ENCODE results near the gene RNF123.
"Not testable (repeated sequence)": the region's sequence is repeated elsewhere in the genome, so short reads cannot be mapped to it uniquely, and the experiment has no call there.

Gene RNF123

DNA sequence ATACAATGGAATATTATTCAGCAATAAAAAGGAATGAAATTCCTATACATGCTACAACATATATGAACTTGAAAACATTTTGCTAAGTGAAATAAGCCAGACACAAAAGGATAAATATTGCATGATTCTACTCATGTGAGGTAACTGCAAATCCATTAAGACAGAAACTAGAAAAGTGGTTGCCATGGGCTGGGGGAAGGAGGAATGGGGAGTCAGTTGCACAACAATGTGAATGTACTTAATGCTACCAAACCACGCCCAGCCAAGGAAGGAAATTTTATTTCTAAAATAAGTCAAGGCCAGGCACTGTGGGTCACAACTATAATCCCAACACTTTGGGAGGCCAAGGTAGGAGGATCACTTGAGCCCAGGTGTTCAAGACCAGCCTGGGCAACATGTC, 44.2 kb downstream of the RNF123 start:
- in situ Hi-C loops (cut with MboI; ENCODE audit: low sequenced_read_pairs), result no loop called here

GRCh38 chr3:49734752-49735151, 45.4 kb downstream of the RNF123 start:
- in situ Hi-C loops (cut with MboI; ENCODE audit: low sequenced_read_pairs), result no loop called here

- in situ Hi-C loops (cut with MboI; ENCODE audit: low sequenced_read_pairs), result no loop called here
These were observed 48.8 kb downstream of the RNF123 start for GRCh38 chr3:49738067-49738713.

- in situ Hi-C loops (cut with MboI; ENCODE audit: low sequenced_read_pairs), result no loop called here
These were observed 51.1 kb downstream of the RNF123 start for GRCh38 chr3:49740427-49740826.

- in situ Hi-C loops (cut with MboI; ENCODE audit: low sequenced_read_pairs), result no loop called here
These were observed 56.6 kb downstream of the RNF123 start for GRCh38 chr3:49745986-49746385.

DNA sequence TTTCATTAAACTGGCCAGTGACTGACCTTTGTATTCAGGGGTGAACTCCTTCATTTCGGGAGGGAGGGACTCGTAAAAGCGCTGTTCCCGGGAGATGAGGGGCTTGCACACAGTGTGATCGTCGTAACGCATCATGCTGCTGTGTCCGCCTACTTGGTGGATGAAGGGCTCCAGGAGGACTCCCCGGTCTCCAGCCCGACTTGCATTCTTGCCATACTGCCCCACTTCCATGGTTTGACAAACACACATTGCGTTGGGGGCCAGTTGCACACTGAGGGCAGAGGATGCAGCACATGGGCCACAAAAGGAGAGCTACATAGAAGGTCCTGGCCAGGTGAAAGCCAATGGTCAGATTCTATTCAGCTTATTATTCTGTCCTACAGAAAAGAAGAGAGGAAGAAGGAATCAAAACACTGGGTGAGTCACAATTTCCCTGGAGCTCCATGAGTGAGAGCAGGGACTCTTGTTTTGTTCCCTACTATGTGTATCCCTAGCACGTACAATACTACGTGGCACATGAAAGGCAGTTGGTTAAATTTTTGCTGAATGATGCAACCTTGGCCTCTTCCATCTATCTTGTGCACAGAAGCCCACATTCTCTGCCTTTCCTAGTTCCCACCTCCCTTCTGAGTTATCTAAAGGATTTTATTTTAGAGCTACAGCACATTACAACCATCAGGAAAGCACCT, 58.6 kb downstream of the RNF123 start:
- in situ Hi-C loops (cut with MboI; ENCODE audit: low sequenced_read_pairs), result no loop called here

DNA sequence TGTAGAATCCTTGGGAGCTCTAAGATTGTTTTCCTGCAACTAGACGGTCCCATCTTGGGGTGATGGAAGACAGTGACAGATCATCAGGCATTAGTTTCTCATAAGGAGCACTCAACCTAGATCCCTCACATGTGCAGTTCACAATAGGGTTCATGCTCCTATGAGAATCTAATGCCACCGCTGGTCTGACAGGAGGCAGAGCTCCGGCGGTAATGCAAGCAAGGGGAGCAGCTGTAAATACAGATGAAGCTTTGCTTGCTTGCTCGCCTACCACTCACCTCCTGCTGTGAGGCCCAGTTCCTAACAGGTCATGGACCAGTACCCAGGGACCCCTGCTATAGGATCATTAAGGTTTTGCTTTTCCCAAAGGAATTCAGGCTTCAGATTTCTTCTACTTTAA, 59.5 kb downstream of the RNF123 start:
- in situ Hi-C loops (cut with MboI; ENCODE audit: low sequenced_read_pairs), result not testable (repeated sequence)

GRCh38 chr3:49750056-49750455, 60.7 kb downstream of the RNF123 start:
- in situ Hi-C loops (cut with MboI; ENCODE audit: low sequenced_read_pairs), result no loop called here

GRCh38 chr3:49751501-49751900, 62.1 kb downstream of the RNF123 start:
- in situ Hi-C loops (cut with MboI; ENCODE audit: low sequenced_read_pairs), result no loop called here

- in situ Hi-C loops (cut with MboI; ENCODE audit: low sequenced_read_pairs), result no loop called here
These were observed 65.2 kb downstream of the RNF123 start for GRCh38 chr3:49754536-49754935.

- in situ Hi-C loops (cut with MboI; ENCODE audit: low sequenced_read_pairs), result no loop called here
These were observed 66.7 kb downstream of the RNF123 start for GRCh38 chr3:49756036-49756435.

- in situ Hi-C loops (cut with MboI; ENCODE audit: low sequenced_read_pairs), result no loop called here
These were observed 67.8 kb downstream of the RNF123 start for GRCh38 chr3:49757197-49757596.

DNA sequence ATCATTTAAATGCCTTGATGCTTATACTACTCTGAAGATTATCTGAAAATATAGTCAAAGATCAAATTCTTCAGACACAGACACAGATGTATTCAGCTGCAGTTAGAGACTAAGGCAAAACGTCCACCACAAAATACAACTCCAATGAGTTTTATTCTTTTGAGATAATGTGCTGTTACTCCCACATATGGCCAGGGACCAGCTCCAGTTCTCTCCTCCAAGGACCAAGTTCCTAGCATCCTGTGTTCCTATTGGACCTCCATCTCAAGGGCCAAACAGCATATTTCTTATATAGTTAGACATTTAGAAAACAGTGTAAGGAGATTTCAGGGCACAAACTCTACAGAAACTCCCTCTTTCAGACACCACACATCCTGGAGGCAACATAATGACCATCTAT, 69.9 kb downstream of the RNF123 start:
- in situ Hi-C loops (cut with MboI; ENCODE audit: low sequenced_read_pairs), result no loop called here

DNA sequence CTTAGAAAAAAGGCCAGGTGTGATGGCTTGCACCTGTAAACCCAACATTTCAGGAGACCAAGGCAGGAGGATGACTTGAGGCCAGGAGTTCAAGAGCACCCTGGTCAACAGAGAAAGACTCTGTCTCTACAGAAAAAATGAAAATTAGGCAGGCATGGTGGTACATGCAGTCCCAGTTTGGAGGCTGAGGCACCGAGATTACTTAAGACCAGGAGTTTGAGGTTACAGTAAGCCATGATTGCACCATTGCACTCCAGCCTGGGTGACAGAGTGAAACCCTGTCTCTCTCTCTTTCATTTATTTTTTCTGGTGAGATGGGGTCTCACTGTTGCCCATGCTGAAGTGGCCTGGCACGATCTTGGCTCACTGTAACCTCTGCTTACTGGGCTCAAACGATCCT, 72.3 kb downstream of the RNF123 start:
- in situ Hi-C loops (cut with MboI; ENCODE audit: low sequenced_read_pairs), result no loop called here

DNA sequence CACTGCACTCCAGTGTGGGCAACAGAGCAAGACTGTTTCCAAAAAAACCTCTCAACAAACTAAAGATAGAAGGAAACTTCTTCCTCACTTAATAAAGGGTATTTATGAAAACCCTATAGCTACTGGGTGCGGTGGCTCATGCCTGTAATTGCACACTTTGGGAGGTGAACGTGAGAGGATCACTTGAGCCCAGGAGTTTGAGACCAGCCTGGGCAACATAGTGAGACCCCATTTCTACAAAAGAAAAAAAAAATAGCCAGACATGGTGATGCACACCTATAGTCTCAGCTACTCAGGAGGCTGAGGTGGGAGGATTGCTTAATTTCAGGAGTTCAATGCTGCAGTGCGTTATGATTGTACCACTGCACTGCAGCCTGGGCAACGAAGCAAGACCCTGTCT, 74.6 kb downstream of the RNF123 start:
- in situ Hi-C loops (cut with MboI; ENCODE audit: low sequenced_read_pairs), result no loop called here

GRCh38 chr3:49769286-49769915, 80.0 kb downstream of the RNF123 start:
- in situ Hi-C loops (cut with MboI; ENCODE audit: low sequenced_read_pairs), result no loop called here

- in situ Hi-C loops (cut with MboI; ENCODE audit: low sequenced_read_pairs), result no loop called here
These were observed 80.6 kb downstream of the RNF123 start for GRCh38 chr3:49769926-49770325.
